Left ventricle myocardium inferior (tissue), 1 donor: Measurements from ENCODE around the gene KCNN3. TPM values are rescaled to one million over a fixed set of nuclear protein-coding genes. Genes with fewer than 3 reads are reported as not detected.

ENCODE experiments used
- DNase-seq: peaks from one replicate; pipeline ENCODE4 v3.0.0-alpha.2; 2020
- H3K27ac ChIP-seq: fragments of 200-600 bp; replicated peaks from 2 replicates; pipeline ENCODE4 v1.8.0; 2021
- H3K27me3 ChIP-seq: fragments of 200-600 bp; 2 replicates; pipeline ENCODE4 v1.8.0; 2021; ENCODE audit warnings: low read depth
- H3K36me3 ChIP-seq: fragments of 200-600 bp; 2 replicates; pipeline ENCODE4 v1.8.0; 2021
- H3K4me1 ChIP-seq: fragments of 200-600 bp; 2 replicates; pipeline ENCODE4 v1.8.0; 2021
- H3K4me3 ChIP-seq: fragments of 200-600 bp; 2 replicates; pipeline ENCODE4 v1.8.0; 2021; ENCODE audit warnings: mild to moderate bottlenecking, moderate library complexity
- H3K9me3 ChIP-seq: fragments of 200-600 bp; replicated peaks from 2 replicates; pipeline ENCODE4 v1.8.0; 2021
- intact Hi-C: fragments of 100-400 bp; cut with micrococcal nuclease; formaldehyde crosslinking; loops from one replicate; pipeline ENCODE4 v1.11.0; 2022
- total RNA-seq: library from RNA; stranded (reverse); fragmentation: NEBNext Ultra II Directional; extraction: Animal tissue kit (Norgen Biotek cat#: 25700); gene quantifications from one replicate; pipeline ENCODE4 v1.2.1, GENCODE V29; 2021
- TF ChIP-seq, protein P1 (sequence below): fragments of 200-600 bp; IDR thresholded peaks from 2 replicates; pipeline ENCODE4 v1.8.0; 2021; ENCODE audit warnings: antibody characterized with exemption, mild to moderate bottlenecking, borderline replicate concordance
- donor health status: DM: no; HTN: yes; CAD: no; lungs with severe emphysema.

KCNN3 gene
- total RNA-seq, 1 donor from 2014 or later, result 4.8 TPM

DNA sequence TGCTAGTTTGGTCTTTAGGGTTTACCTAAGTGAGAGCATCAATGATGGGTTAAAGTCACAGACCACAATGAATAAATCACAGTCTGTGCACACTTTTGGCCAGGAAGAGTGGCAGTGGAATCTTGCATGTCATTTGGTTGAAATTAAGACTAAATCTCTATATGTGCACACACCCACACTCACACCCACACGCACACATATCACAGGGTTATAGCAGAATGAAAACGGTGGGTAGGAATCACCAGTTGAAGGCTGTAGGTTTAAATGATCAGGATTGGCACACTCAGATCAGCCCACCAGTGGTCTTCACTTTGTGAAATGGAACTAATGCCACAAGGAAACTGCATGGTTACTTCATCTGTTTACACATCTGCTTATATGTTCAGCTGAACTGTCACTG lies 164.5 kb downstream of the KCNN3 start:
- no peak for DNase-seq
- H3K27ac ChIP-seq, result no peak overlapping the region
- H3K4me3 ChIP-seq, result no peak overlapping the region
- H3K36me3 ChIP-seq, result no peaks in the 10 kb centered on the region
- no peaks in the 10 kb centered on the region for H3K9me3 ChIP-seq
- H3K27me3 ChIP-seq, result no peaks in the 10 kb centered on the region
- TF ChIP-seq, protein P1, sequence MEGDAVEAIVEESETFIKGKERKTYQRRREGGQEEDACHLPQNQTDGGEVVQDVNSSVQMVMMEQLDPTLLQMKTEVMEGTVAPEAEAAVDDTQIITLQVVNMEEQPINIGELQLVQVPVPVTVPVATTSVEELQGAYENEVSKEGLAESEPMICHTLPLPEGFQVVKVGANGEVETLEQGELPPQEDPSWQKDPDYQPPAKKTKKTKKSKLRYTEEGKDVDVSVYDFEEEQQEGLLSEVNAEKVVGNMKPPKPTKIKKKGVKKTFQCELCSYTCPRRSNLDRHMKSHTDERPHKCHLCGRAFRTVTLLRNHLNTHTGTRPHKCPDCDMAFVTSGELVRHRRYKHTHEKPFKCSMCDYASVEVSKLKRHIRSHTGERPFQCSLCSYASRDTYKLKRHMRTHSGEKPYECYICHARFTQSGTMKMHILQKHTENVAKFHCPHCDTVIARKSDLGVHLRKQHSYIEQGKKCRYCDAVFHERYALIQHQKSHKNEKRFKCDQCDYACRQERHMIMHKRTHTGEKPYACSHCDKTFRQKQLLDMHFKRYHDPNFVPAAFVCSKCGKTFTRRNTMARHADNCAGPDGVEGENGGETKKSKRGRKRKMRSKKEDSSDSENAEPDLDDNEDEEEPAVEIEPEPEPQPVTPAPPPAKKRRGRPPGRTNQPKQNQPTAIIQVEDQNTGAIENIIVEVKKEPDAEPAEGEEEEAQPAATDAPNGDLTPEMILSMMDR, result no peak
- intact Hi-C loops, result no loop called here
- peaks cover 31% of the 10 kb centered on the region for H3K4me1 ChIP-seq

DNA sequence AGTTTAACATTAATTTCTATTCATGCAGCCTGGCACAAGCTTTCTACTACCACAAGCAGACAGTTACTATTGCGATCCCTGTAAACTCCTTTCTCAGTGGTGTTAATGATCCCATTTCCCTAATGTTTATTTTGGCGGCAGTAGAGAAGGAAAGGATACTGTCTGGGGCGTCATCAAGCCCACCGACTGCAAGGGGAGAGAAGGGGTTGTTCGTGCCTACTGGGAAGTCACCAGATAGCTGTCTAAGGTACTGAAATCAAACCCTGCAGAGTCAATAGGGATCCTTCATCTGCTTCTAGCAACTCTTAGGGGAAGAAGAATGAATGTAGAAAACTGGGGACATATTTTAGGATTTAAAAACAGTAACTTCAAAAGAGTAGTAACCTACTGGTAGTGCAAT lies 166.9 kb downstream of the KCNN3 start:
- TF ChIP-seq, protein P1, result no peak
- intact Hi-C loops, result no loop called here
- Histone ChIP-seq H3K27ac (no peak overlapping the region), H3K4me3 (no peak overlapping the region), H3K27me3 (no peaks in the 10 kb centered on the region), H3K9me3 (no peaks in the 10 kb centered on the region), H3K4me1 (peaks cover 32% of the 10 kb centered on the region), H3K36me3 (no peaks in the 10 kb centered on the region)
- no peak for DNase-seq

DNA sequence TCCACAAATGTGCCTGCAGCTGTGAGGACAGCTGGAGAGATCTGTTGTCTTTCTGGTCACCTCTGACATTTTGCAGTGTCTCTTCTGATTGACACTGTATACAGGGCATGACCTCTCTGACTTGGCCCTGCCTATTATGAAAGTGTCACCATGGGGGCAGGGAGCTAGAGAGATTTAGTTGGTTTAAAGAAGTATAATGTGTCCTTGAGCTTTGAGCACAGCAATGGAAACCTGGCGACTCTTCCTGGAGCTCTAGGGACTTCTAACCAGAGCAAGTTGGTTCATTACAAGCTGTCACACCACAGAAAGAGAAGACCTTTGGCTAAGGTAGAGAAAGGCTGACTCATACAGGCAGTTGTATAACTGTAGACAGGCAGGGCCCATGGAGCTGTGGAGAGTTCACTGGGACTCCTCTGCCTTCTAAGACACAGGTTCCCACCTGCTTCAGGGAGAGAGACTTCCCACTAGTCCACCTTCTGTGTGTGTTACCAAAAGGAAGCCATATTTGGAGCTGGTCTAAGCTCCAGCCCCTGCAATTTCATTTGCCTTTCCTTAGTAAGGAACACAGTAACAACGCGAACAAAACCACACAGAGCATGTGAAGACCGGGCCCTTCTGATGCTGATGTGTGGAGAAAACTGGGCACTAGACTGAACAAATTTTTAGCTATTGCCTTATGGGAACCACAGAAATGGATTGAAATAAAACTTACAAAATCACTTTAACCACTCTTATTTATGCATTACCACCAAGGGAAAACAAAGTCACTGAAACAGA lies 171.6 kb downstream of the KCNN3 start:
- Histone ChIP-seq H3K27me3 (no peaks in the 10 kb centered on the region), H3K4me1 (peaks cover 31% of the 10 kb centered on the region), H3K4me3 (no peak overlapping the region), H3K9me3 (no peaks in the 10 kb centered on the region), H3K27ac (no peak overlapping the region), H3K36me3 (no peaks in the 10 kb centered on the region)
- TF ChIP-seq, protein P1, result no peak
- DNase-seq, result no peak
- intact Hi-C loops, result no loop called here

DNA sequence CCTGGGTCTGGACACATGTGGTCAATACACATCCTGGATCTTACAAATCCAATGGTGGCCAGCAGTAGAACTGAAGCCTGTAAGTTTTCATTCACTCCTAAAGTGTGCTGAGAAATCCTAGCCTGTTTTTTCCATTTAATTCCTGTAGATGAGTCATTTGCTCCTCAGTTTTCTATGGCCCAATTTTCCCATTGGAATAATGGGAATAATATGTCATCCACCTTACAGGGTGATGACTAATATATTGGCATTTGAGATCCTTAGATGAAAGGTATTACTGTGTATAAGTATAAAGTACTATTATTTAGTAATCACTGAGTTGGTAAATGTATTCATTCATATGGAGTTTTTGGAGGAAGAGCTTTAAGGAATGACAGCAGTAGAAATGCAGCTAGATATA lies 172.4 kb downstream of the KCNN3 start:
- TF ChIP-seq, protein P1, result no peak
- peaks cover 31% of the 10 kb centered on the region for H3K4me1 ChIP-seq
- no peak overlapping the region for H3K27ac ChIP-seq
- H3K9me3 ChIP-seq, result no peaks in the 10 kb centered on the region
- H3K27me3 ChIP-seq, result no peaks in the 10 kb centered on the region
- DNase-seq, result no peak
- H3K36me3 ChIP-seq, result no peaks in the 10 kb centered on the region
- intact Hi-C loops, result no loop called here
- H3K4me3 ChIP-seq, result no peak overlapping the region

DNA sequence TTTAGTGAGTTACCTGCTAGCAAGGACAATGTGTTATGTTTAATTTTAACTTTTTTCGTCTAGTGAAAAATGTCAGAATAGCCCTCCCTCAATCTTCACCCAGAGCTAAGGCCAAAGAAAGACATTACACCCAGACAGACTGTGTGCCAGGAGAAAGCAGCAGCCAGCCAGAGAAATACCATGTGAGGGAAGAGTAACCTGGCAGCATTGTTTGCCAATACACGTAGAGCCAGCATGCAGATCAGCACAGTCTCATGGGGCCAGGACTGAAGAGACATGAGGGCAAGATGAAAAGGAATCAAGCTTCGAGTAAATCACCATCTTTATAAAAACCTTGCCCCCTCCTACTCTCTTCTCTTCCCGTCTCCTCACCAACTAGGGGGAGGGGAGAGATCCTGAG lies 173.6 kb downstream of the KCNN3 start:
- H3K4me1 ChIP-seq, result peaks cover 29% of the 10 kb centered on the region
- intact Hi-C loops, result no loop called here
- no peaks in the 10 kb centered on the region for H3K27me3 ChIP-seq
- no peak overlapping the region for H3K4me3 ChIP-seq
- no peaks in the 10 kb centered on the region for H3K36me3 ChIP-seq
- TF ChIP-seq, protein P1, result no peak
- no peak overlapping the region for H3K27ac ChIP-seq
- no peak for DNase-seq
- H3K9me3 ChIP-seq, result no peaks in the 10 kb centered on the region
